Stimulated activated CD8-positive, alpha-beta memory T cell treated with anti-CD3 and anti-CD28 coated beads, Interleukin-7, amount 100 ng/mL, for 48 hours (primary cell): ENCODE data around the gene OR10D3.
"Not testable (repeated sequence)": the region's sequence is repeated elsewhere in the genome, so short reads cannot be mapped to it uniquely, and the experiment has no call there.

ENCODE experiments used
- DNase-seq, 2 donors: peaks; one replicate each; pipeline ENCODE4 v3.0.0-alpha.2; 2020; ENCODE audit warnings: low read depth in 1 of 2; ENCODE audit errors: extremely low read depth in 1 of 2

Gene OR10D3, protein sequence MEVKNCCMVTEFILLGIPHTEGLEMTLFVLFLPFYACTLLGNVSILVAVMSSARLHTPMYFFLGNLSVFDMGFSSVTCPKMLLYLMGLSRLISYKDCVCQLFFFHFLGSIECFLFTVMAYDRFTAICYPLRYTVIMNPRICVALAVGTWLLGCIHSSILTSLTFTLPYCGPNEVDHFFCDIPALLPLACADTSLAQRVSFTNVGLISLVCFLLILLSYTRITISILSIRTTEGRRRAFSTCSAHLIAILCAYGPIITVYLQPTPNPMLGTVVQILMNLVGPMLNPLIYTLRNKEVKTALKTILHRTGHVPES

DNA sequence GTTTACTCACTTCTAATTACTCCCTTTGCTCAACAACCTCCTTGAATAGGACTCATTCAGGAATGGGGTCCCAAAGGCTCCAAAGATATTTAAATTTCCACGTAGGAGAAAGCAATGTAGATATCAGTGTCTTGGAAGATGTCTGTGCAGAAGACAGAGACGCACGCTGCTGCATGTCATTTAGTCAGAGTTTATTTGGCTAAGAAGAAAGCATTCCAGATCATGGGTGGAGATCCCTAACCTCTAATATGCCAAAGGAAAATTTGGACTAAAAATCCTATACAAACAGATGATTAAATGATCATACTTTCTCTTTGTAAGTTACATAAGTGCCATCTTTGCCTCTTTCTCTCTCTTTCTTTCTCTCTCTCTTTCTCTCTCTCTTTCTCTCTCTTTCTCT lies at the start of gene OR10D3:
Gene OR10D3, plus strand, starts transcription at position 278 of the 400 bp plus-strand sequence. CDS start 1,925 bp downstream, outside the sequence.
- DNase-seq, result no peak

DNA sequence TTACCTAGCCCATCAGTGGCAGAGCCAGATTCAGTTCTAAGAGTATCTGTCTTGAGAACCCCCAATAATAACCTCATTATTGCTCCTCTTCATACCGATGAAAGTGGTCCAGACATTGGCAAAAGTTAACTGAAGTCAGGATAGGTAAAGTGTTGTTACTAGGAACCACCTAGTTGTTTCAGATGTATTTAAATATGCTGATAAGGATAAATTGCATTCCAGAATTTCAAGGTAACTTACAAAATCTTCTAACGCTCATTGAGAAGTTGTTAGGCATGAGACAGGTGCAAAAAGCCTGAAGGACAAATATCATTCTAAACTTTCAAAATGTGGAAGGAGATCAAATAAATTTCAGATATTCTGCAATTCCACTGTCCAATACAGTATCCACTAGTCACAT lies 40.1 kb upstream of the OR10D3 start:
- no peak for DNase-seq

GRCh38 chr11:124147951-124148350 lies 35.2 kb upstream of the OR10D3 start:
- no peak for DNase-seq

GRCh38 chr11:124150684-124151083 lies 32.5 kb upstream of the OR10D3 start:
- DNase-seq, result no peak

DNA sequence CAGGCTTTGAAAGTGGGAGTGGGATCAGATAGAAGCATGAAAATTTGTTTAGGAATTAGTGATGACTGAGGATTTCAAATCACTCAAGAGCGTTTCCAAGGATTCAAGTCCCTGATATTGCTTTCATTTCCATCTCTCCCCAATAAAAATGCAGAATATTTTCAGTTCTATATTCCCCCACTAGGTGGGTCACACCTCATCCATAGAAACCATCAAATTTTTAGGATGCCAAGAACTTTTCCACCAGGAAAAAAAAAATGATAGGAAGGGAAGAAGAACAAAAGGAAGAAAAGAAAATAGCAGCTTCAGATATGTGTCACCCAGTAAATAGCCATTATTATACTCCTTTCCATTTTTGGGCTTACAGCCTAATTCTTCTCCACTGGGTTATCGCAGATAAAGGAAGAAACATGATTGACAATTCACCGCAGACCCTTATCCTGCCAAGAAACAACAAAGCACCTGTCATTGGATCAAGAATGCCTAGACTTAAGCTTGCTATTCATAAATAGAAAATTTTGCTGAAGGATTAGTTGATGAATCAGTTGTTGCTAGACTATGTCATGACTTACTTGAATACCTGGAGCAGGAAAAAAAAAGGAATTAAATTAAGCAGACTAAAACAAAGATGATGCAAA lies 30.3 kb upstream of the OR10D3 start:
- no peak for DNase-seq

DNA sequence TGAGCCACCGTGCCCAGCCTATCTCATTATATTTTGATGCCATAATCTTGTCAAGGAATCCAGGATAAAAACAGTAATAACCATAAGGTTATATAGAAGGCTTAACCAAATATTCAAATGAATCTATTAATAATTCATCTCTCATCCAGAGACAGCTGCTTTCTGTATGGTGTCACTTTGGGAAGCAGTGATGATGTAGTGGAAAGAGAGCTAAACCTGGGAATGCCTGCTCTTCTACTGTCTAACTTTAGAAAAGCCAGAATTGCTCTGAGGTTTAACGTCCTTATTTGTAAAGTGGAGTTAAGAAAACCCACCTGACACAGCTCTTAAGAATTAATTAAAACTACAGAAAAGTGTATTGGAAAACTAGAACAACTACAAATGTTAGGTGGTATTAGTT lies 29.3 kb upstream of the OR10D3 start:
- DNase-seq, result no peak

- DNase-seq, result no peak
These were observed 23.7 kb upstream of the OR10D3 start for GRCh38 chr11:124159481-124159880.

GRCh38 chr11:124160986-124161385 lies 22.2 kb upstream of the OR10D3 start:
- no peak for DNase-seq

DNA sequence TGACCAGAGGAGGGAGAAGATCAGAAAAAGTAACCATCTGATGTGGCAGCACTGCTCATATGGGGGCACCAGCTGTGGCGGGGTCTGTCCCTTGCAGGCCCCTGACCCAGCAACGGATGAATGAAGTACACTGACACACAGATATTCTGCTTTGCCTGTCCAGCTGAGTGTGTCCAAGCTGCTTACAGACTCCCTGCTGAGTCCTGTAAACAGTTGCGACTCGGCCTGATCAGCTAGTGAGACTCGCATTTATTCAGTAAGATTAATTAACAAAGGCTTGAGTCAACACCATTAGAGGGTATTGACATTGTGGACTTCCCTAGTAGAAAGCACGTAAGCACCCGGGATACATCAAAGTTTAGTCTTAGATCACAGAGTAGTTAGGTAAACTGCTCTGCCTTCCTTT lies 15.3 kb upstream of the OR10D3 start:
- DNase-seq, result no peak

DNA sequence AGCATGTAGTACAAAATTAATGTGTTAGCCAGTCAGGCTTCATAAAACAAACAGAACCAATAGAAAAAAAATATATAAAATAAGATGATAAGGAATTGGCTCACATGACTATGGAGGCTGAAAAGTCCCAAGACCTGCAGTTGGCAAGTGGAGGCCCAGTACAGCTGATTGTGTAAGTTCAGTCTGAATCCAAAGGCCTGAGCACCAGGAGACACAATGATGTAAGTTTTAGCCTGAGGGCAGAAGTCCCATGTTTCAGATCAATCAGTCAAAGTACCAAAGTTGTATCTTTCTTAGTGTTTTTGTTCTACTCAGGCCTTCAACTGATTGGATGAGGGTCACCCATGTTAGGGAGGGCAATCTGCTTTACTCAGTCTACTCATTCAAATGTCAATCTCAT lies 14.3 kb upstream of the OR10D3 start:
- DNase-seq, result no peak

- DNase-seq, result not testable (repeated sequence)
These were observed 12.8 kb upstream of the OR10D3 start for GRCh38 chr11:124170315-124170714.

DNA sequence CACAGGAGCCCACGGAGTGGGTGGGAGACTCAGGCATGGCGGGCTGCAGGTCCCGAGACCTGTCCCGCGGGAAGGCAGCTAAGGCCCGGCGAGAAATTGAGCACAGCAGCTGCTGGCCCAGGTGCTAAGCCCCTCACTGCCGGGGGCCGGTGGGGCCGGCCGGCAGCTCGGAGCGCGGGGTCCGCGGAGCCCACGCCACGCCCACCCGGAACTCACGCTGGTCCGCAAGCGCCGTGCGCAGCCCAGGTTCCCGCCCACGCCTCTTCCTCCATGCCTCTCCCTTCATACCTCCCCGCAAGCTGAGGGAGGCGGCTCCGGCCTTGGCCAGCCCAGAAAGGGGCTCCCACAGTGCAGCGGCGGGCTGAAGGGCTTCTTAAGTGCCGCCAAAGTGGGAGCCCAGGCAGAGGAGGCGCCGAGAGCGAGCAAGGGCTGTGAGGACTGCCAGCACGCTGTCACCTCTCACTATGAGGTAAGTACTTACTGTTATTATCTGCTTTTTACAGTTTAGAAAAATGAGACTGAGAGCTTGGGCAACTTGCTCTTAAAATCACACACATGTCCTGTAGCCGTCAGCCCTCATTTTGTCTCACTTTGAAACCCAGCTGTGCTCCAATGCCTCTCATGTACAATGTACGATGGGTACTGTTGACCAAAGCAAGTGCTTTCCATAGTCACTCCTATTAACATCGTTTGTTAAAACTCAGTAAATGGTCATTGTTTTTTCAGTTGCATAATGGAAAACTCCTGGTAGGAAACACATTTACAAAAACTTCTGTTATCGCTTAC lies 12.2 kb upstream of the OR10D3 start:
- no peak for DNase-seq

DNA sequence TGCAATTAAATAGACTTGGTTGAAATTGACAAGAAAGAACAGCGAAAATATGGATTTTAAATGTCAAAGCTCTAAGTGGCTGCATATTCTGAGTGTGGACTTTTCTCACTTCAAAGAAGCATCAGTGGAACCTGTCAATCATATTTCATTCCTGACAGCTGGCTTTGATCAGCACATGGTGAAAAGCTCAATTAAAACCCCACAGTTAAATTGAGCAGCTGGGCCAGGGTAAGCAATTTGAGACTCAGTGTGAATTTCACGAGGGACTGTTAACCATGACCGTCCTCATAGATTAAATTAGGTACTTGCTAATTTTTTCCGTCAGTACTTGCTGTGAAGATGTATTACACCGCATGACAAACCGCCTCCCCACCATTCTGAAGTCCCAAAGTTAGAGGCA lies 11.0 kb upstream of the OR10D3 start:
- no peak for DNase-seq

DNA sequence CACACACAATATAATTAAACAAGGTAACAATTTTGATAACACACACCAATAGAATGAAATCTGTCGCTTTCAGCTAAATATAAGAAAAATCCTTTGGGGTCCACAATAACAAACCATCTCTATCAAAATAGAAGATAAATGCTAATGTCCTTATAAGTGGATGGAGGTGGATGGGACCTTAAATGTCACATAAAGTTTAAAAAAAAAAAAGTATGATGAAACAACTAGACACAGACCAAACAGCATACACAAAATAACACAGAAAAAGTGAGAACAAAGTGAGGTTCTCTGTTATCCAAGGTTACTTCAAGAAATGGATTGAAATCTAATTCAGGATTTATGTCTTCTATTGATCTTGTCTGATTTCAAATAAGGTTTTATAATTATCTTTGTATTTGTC lies 10.5 kb upstream of the OR10D3 start:
- DNase-seq, result no peak

DNA sequence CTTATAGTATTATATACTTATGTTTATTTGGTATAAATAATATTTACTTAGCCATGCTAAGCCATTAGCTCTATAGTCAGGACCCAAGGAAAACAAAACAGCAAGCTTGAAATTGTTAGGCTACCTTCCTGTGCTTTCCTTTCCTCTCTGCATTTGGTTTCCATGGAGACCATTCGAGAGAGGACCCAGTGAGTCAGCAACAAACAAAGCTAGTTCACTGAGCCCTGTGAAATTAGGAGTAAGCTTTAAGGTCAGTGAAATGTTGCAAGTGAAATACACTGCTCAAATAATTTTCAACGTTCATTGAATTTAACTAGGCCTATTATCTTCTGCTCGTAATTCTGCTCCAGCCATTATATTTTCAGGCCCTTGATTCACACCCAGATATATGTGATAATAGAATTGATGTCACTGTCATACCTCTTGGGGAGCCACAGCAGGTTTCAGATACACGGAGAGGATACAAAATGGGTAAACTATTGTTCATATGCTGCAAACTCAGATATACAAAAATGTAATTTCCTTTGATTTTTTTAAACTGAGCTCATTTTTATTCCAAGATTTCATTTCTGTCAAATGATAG lies 9.1 kb upstream of the OR10D3 start:
- DNase-seq, result no peak

- no peak for DNase-seq
These were observed 6.0 kb upstream of the OR10D3 start for GRCh38 chr11:124176925-124177715.

DNA sequence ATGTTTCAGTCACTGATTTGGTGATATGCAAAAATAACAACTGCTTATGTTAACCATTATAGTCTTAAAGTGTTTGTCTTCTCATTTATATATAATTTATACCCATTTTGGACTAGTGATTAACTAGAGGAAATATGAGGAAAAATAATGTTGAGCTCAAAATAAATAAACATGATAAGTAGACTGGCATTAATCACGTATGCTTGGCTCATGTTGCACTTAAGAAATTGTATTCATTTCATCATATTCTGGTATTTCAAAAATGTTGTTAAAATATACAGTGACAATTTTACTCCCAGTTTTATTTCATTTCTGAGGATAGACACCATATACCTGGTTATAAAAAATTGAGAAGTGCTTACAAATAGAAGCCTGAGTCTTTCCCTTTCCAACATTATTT lies 3.8 kb upstream of the OR10D3 start:
- DNase-seq, result no peak

DNA sequence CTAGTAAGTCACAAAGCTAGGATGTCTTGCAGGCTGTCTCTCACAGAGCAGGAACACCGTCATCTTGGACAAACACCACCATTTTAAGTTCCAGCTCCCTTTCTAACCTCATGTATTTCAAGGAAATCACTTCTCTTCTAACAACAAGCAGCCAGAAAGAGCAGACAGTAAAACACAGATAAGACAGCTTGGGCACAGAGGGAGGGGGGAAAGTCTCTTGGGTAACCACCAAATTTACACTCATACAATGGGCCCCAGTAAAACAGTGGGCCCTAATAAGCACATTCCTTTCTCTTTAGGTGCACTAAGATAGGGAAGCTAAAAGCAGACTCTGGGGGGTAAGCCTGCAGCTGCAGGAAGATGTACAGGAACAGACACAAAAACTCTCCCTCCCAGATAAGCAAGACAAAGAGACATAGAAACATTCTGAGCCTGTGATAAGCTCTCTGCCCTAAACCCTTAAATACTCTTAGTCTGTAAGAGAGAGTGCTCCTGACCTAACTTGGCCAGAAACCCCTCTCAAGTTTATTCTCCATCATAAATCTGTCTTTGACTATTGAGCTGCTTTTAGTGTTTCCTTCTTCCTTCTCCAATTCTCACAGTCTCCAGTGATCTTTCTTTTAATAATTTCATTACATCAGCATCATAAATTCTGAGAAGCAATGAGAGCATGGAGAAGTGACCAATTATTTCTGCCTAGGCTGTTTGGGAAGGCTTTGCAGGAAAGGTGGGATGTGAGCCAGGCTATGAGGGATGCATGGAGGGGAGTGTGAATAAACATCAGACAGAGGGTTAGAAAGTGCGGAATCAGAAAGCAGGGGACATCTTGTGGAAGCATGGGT lies 7.4 kb downstream of the OR10D3 start:
- no peak for DNase-seq

GRCh38 chr11:124193221-124194010 lies 10.3 kb downstream of the OR10D3 start:
- no peak for DNase-seq
